Measurements from ENCODE around the gene MCOLN1.

DNA sequence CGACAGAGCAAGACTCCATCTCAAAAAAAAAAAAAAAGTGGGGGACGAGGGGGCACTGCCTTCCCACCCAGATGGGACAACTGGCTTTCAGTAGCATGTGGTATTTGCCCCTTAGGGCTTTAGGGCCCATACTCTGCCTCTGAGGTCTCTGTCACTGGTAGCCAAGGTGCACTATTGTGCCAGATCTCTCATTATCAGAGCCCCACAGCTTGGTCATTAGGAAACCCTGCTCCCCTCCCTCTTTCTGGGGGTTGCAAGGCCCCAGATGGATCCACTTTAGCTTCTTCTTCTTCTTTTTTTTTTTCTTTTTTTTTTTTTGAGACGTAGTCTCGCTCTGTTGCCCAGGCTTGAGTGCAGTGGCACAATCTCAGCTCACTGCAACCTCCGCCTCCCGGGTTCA, 17.7 kb upstream of the MCOLN1 start:
- TF ChIP-seq, protein P1, sequence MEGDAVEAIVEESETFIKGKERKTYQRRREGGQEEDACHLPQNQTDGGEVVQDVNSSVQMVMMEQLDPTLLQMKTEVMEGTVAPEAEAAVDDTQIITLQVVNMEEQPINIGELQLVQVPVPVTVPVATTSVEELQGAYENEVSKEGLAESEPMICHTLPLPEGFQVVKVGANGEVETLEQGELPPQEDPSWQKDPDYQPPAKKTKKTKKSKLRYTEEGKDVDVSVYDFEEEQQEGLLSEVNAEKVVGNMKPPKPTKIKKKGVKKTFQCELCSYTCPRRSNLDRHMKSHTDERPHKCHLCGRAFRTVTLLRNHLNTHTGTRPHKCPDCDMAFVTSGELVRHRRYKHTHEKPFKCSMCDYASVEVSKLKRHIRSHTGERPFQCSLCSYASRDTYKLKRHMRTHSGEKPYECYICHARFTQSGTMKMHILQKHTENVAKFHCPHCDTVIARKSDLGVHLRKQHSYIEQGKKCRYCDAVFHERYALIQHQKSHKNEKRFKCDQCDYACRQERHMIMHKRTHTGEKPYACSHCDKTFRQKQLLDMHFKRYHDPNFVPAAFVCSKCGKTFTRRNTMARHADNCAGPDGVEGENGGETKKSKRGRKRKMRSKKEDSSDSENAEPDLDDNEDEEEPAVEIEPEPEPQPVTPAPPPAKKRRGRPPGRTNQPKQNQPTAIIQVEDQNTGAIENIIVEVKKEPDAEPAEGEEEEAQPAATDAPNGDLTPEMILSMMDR (optimal IDR thresholded peaks at IDR 0.05 in 1 of 3, IDR thresholded peaks at IDR 0.05 in 1 of 3, conservative IDR thresholded peaks at IDR 0.05 in 1 of 3; ENCODE audit: extremely low read depth in 1 of 3, insufficient read depth in 2 of 3, low read length in 3 of 3), result no peak
- TF ChIP-seq EZH2 (IDR thresholded peaks at IDR 0.05; ENCODE audit: low read length), result no peak

Measured in keratinocyte (primary cell).